Measurements from ENCODE around the gene VDAC1. TPM values are rescaled to one million over a fixed set of nuclear protein-coding genes. Genes with fewer than 3 reads are reported as not detected.

The VDAC1 gene
- total and polyA plus RNA-seq, 2 donors (not counting 1 experiment from before 2014, with no cell fraction given) = 27.8 to 60.7 TPM

DNA sequence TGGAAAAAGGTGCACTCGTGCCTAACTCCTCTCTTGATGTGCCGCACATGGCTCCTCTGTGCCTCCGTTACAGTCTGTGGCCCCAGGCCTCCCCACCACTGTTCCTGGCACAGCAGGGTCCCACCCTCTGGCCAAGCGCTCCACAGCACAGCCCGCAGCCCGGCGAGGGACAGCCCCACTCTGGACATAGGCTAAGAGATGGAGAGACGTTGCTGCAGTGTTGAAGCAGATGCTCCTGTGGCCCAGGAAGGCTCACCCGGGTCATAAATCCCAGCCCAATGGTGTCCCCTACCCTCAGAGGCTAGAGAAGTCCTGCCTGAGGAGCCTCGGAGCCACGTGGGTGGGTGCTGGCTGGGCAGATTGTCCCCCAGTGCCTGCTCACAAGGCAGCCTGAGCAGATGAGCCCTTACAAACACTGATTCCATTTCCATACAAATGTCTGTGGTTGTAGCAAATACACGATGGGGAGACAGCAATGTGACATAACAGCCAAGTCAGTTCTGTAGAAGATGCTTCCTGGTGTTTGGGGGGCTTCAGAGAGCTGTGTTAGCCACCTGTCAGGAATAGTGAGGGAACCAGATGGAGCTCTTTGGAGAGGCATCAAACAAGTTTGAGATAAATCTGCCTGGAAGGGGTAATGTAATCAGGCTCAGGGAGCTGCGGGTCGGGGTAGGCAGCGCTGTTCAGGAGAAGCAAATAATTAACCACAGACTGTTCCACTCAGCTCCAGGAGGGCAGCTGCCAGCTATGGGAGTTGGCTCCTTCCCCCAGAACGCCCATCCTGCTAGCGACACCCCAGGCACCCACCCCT is 78.1 kb downstream of the VDAC1 start:
- Mint-ChIP-seq H3K9me3 (ENCODE audit: insufficient read depth) (no peaks in the 10 kb centered on the region), H3K27ac (peak overlapping the region; percentile 59), H3K27me3 (no peaks in the 10 kb centered on the region), H3K4me3 (no peak overlapping the region), H3K4me1 (peaks cover 74% of the 10 kb centered on the region)
- peaks cover 68 to 72% of the 10 kb centered on the region in 2 donors for H3K4me1 ChIP-seq (ENCODE audit: control insufficient read depth in 2 of 2, insufficient read depth in 2 of 2, low read length in 2 of 2)
- no peak overlapping the region for H3K9ac ChIP-seq (ENCODE audit: low read length)
- no peaks in the 10 kb centered on the region for H4K20me1 ChIP-seq (ENCODE audit: control insufficient read depth, insufficient read depth, low read length, poor library complexity, severe bottlenecking)
- H3K9me3 ChIP-seq (ENCODE audit: control extremely low read depth in 1 of 3, control insufficient read depth in 2 of 3, insufficient read depth in 1 of 3, low read length in 2 of 3) = peaks cover 0 to 10% (median 0%) of the 10 kb centered on the region in 3 donors
- H3K4me2 ChIP-seq (replicated peaks; ENCODE audit: low read depth, low read length, poor library complexity, severe bottlenecking) = no peak overlapping the region
- H3K36me3 ChIP-seq (replicated peaks in 1 of 2; ENCODE audit: control extremely low read depth in 1 of 2, control insufficient read depth in 1 of 2, extremely low read depth in 1 of 2, insufficient read depth in 2 of 2, low read length in 1 of 2) = no peaks in the 10 kb centered on the region
- no peak overlapping the region for H3K4me3 ChIP-seq (ENCODE audit: control extremely low read depth in 1 of 5, extremely low read depth in 1 of 5, insufficient read depth in 1 of 5, low read depth in 2 of 5, low read length in 4 of 5)
- H3K27ac ChIP-seq (ENCODE audit: low read length in 2 of 2) = peak overlapping the region; percentile 93 to 96
- 85% methylated on average over 7 of the region's 17 CpGs for WGBS (ENCODE audit: insufficient coverage)
- H2AFZ ChIP-seq (ENCODE audit: insufficient read depth, low read depth, low read length, poor library complexity, severe bottlenecking) = no peak overlapping the region
- H3K27me3 ChIP-seq (replicated peaks in 1 of 4; ENCODE audit: control extremely low read depth in 1 of 4, control insufficient read depth in 3 of 4, insufficient read depth in 4 of 4, low read length in 3 of 4) = no peaks in the 10 kb centered on the region
- no peak for ATAC-seq (ENCODE audit: low read depth)
- intact Hi-C loops (cut with micrococcal nuclease) = no loop called here
- no peak for TF ChIP-seq EZH2 (IDR thresholded peaks at IDR 0.05; ENCODE audit: borderline replicate concordance, insufficient read depth, low read depth, low read length, poor library complexity, severe bottlenecking)
- TF ChIP-seq, protein P1, sequence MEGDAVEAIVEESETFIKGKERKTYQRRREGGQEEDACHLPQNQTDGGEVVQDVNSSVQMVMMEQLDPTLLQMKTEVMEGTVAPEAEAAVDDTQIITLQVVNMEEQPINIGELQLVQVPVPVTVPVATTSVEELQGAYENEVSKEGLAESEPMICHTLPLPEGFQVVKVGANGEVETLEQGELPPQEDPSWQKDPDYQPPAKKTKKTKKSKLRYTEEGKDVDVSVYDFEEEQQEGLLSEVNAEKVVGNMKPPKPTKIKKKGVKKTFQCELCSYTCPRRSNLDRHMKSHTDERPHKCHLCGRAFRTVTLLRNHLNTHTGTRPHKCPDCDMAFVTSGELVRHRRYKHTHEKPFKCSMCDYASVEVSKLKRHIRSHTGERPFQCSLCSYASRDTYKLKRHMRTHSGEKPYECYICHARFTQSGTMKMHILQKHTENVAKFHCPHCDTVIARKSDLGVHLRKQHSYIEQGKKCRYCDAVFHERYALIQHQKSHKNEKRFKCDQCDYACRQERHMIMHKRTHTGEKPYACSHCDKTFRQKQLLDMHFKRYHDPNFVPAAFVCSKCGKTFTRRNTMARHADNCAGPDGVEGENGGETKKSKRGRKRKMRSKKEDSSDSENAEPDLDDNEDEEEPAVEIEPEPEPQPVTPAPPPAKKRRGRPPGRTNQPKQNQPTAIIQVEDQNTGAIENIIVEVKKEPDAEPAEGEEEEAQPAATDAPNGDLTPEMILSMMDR (IDR thresholded peaks at IDR 0.05) = no peak
- DNase-seq = no peak
- ChIA-PET CTCF (interaction anchor here (0.8 kb wide), 1 partner anchor 9 kb away, joined by 3 read pairs; no protein-coding TSS in a partner anchor), POLR2A (no interaction called here)
- H3K79me2 ChIP-seq (ENCODE audit: control insufficient read depth, insufficient read depth, low read length) = no peaks in the 10 kb centered on the region

DNA sequence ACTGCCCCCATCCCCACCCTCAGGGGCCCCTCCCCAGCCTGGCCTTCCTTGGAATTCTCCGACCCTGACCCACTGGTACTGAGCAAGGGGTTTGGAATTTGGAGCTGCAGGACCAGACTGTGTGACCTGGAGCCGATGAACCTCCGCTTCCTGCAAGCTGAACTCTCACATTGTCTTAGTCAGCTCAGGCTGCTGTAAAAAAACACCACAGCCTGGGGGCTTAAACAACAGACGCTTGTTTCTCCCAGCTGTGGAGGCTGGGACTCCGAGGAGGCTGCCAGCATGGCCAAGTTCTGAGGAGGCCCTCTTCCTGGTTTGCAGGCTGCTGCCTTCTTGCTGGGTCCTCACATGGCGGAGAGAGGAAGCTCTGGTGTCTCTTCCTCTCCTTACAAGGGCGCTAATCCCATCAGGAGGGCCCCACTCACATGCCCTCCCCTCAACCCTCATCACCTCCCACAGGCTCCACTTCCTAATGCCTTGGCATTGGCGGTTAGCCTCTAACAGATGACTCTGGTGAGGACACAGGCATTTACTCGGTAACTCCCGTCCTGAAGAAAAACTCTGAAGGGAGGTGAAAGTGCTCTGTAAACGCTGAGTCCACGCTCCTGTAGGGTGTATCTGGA is 78.8 kb downstream of the VDAC1 start:
- 97% methylated on average over 12 of the region's 12 CpGs for WGBS (ENCODE audit: insufficient coverage)
- ChIA-PET CTCF (no interaction called here), POLR2A (no interaction called here)

More for the DNA sequence above, 78.8 kb downstream of the VDAC1 start:
- H3K36me3 ChIP-seq (replicated peaks in 1 of 2; ENCODE audit: control extremely low read depth in 1 of 2, control insufficient read depth in 1 of 2, extremely low read depth in 1 of 2, insufficient read depth in 2 of 2, low read length in 1 of 2) = no peaks in the 10 kb centered on the region
- H3K4me3 Mint-ChIP-seq = no peak overlapping the region
- peaks cover 69% of the 10 kb centered on the region for H3K4me1 Mint-ChIP-seq
- no peaks in the 10 kb centered on the region for H3K79me2 ChIP-seq (ENCODE audit: control insufficient read depth, insufficient read depth, low read length)
- DNase-seq = no peak
- H3K4me1 ChIP-seq (ENCODE audit: control insufficient read depth in 2 of 2, insufficient read depth in 2 of 2, low read length in 2 of 2) = peaks cover 61 to 64% of the 10 kb centered on the region in 2 donors
- no peak overlapping the region for H3K4me3 ChIP-seq (ENCODE audit: control extremely low read depth in 1 of 5, extremely low read depth in 1 of 5, insufficient read depth in 1 of 5, low read depth in 2 of 5, low read length in 4 of 5)
- H2AFZ ChIP-seq (ENCODE audit: insufficient read depth, low read depth, low read length, poor library complexity, severe bottlenecking) = no peak overlapping the region
- H3K4me2 ChIP-seq (replicated peaks; ENCODE audit: low read depth, low read length, poor library complexity, severe bottlenecking) = no peak overlapping the region
- no peaks in the 10 kb centered on the region for H3K9me3 Mint-ChIP-seq (ENCODE audit: insufficient read depth)
- no peaks in the 10 kb centered on the region for H3K27me3 ChIP-seq (replicated peaks in 1 of 4; ENCODE audit: control extremely low read depth in 1 of 4, control insufficient read depth in 3 of 4, insufficient read depth in 4 of 4, low read length in 3 of 4)
- H3K9ac ChIP-seq (ENCODE audit: low read length) = no peak overlapping the region
- TF ChIP-seq, protein P1 (IDR thresholded peaks at IDR 0.05) = no peak
- TF ChIP-seq EZH2 (IDR thresholded peaks at IDR 0.05; ENCODE audit: borderline replicate concordance, insufficient read depth, low read depth, low read length, poor library complexity, severe bottlenecking) = no peak
- ATAC-seq (ENCODE audit: low read depth) = no peak
- H3K27ac Mint-ChIP-seq = no peak overlapping the region
- H3K27me3 Mint-ChIP-seq = no peaks in the 10 kb centered on the region
- no peaks in the 10 kb centered on the region for H4K20me1 ChIP-seq (ENCODE audit: control insufficient read depth, insufficient read depth, low read length, poor library complexity, severe bottlenecking)
- no peak overlapping the region for H3K27ac ChIP-seq (ENCODE audit: low read length in 2 of 2)
- intact Hi-C loops (cut with micrococcal nuclease) = no loop called here
- peaks cover 0 to 10% (median 0%) of the 10 kb centered on the region in 3 donors for H3K9me3 ChIP-seq (ENCODE audit: control extremely low read depth in 1 of 3, control insufficient read depth in 2 of 3, insufficient read depth in 1 of 3, low read length in 2 of 3)
